ENCODE data around the gene EDN1.
A peak's percentile ranks its signal among the peaks of the same experiment; 100 is the strongest.

Gene EDN1

GRCh38 chr6:12270551-12271230 lies 19.5 kb upstream of the EDN1 start:
- H3K27ac ChIP-seq, result no peak overlapping the region
- TF ChIP-seq CTCF (conservative IDR thresholded peaks at IDR 0.05), result no peak

GRCh38 chr6:12271594-12271993 lies 18.6 kb upstream of the EDN1 start:
- H3K27ac ChIP-seq, result no peak overlapping the region
- TF ChIP-seq CTCF (conservative IDR thresholded peaks at IDR 0.05), result no peak

- no peak for TF ChIP-seq CTCF (conservative IDR thresholded peaks at IDR 0.05)
- no peak overlapping the region for H3K27ac ChIP-seq
These were observed 18.2 kb upstream of the EDN1 start for GRCh38 chr6:12271997-12272396.

GRCh38 chr6:12275107-12275506 lies 15.1 kb upstream of the EDN1 start:
- no peak overlapping the region for H3K27ac ChIP-seq
- TF ChIP-seq CTCF (conservative IDR thresholded peaks at IDR 0.05), result no peak

- no peak overlapping the region for H3K27ac ChIP-seq
- TF ChIP-seq CTCF (conservative IDR thresholded peaks at IDR 0.05), result no peak
These were observed 13.2 kb upstream of the EDN1 start for GRCh38 chr6:12276930-12277315.

GRCh38 chr6:12277386-12277785 lies 12.8 kb upstream of the EDN1 start:
- no peak for TF ChIP-seq CTCF (conservative IDR thresholded peaks at IDR 0.05)
- H3K27ac ChIP-seq, result no peak overlapping the region

- no peak for TF ChIP-seq CTCF (conservative IDR thresholded peaks at IDR 0.05)
- 0 out of 2 replicates have a peak overlapping the region, but pooled peaks have one; percentile 11 for H3K27ac ChIP-seq
These were observed 11.2 kb upstream of the EDN1 start for GRCh38 chr6:12278915-12279314.

Measured in VCaP (cell line).